GOT3 (cell line): ENCODE measurements around the gene NBAS.
"Not testable (repeated sequence)": the region's sequence is repeated elsewhere in the genome, so short reads cannot be mapped to it uniquely, and the experiment has no call there.

ENCODE experiments used
- DNase-seq: peaks from one replicate; lab custom pipeline; 2025; ENCODE audit warnings: mixed read lengths; lab: John Stamatoyannopoulos, UW

Gene NBAS

DNA sequence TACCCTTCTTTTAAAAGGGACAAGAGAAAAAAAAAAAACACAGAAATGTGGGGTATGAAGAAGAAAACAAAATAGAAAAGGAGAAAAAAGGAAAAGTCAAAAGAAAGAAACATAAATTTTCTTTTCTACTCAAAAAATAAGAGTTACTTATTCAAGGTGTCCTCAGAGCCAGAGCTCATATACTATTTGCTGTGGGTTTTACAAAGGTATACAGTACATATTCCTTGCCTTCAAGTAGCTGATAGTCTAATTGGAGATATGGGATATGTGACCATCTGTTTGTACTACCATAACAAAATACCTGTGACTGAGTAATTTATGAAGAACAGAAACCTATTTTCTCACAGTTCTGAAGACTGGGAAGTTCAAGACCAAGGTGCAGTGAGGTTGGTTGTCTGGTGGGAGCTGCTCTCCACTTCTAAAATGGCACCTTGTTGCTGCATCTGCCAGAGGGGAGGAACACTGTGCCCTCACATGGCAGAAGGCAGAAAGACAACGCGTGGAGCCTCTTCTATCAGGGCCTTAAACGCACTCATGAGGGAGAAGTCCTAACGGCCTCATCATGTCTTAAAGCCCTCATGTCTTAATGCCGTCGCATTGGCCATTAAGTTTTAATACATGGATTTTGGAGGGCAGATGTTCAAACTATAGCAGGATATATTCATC lies 33.9 kb downstream of the NBAS start:
- no peak for DNase-seq

DNA sequence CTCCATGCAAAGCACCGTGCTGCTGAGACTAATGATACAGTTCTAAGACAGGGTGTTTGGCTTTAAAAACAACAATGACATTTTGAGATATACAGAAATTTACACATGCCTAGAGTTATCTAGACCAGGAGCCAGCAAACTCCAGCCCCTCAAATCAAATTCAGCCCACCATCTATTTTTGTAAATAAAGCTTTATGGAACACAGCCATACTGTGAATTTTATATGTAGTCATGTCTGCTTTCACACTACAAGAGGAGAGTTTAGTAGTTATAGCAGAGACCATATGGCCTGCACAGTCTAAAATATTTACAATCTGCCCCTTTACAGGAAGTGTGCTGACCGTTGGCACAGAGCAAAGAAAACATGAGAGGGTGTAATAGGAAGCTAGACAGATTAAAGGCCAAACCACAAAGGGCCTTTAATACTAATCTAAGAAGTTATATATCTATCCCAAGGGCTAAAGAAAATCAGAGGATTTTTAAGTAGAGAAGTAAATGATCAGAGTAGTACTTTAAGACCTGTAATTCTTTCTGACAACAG lies 39.4 kb downstream of the NBAS start:
- no peak for DNase-seq

DNA sequence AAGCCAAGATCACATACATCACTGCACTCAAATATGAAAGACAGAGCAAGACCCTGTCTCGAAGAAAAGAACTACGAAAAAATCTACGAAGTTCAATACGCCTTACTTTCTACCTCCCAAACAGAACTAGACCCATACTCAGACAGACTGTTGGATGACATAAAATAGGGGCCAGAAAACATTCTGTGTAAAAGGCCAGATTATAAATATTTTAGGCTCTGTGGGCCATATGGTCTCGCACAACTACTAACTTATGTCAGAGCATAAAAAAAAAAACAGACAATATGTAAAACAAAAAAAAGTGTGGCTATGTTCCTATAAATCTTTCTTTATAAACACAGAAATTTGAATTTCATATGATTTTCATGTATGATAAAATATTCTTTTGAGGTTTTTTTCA lies 40.8 kb downstream of the NBAS start:
- DNase-seq, result no peak

DNA sequence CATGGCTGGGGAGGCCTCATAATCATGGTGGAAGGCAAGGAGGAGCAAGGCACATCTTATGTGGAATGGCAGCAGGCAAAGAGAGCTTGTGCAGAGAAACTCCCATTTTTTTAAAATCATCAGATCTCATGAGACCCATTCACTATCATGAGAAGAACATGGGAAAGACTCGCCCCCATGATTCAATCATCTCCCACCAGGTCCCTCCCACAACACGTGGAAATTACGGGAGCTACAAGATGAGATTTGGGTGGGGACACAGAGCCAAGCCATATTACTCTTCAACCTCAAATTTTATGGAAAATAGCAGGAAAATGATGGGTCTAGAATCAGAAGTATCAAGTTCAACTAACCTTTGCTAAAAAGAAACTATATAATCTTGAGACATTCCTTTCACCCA lies 42.4 kb downstream of the NBAS start:
- not testable (repeated sequence) for DNase-seq

DNA sequence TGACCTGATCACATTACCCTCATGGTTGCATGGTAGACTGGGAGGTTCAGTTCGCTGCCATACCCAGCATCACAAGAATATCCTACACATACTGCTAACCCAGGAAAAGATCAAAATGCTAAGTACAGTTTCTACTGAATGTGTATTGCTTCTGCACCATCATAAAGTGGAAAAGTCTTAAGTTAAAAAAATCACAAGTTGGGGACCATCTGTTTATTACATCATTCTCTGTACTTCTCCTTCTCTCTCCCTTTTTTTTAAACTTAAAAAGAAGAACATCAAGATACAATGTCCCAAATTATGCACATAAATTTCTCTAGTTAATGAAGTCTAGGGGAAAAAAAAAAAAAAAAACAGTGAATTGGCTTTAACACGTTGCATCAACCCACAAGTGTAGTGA lies 43.3 kb downstream of the NBAS start:
- no peak for DNase-seq

DNA sequence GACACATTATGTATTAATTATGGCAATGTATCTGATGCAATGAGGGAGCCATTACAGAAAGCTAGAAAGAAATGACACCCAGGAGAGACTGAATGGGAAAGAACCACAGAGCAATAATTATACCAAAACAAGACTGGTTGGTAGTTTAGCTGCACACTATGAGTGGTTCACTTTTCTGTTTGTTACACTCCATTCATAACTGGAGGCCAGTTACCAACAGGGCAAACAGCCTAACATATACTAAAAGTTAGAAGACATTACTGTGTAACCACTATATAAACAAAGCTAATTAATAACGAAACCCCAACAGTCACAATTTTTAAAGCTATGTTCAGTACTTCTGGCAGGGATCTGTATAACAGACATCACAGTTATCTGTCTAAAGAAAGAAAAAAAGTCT lies 49.4 kb downstream of the NBAS start:
- DNase-seq, result no peak

DNA sequence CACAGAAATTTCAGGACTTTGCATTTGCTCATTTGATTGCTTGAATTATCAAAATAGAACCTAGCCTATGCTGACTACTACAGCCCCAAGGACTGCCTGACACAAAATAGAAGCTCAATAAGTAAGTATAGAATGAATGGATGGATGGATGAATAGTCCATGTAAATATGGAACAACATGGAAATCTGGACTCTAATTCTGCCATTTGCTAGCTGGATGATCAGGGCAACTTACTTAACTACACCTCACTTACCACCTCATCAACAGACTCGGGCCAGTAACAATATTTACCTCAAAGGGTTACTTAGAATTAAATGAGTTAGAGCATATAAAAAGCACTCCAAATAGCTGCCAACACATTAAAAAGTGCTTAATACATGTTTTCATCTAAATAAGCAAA lies 50.6 kb downstream of the NBAS start:
- DNase-seq, result no peak

DNA sequence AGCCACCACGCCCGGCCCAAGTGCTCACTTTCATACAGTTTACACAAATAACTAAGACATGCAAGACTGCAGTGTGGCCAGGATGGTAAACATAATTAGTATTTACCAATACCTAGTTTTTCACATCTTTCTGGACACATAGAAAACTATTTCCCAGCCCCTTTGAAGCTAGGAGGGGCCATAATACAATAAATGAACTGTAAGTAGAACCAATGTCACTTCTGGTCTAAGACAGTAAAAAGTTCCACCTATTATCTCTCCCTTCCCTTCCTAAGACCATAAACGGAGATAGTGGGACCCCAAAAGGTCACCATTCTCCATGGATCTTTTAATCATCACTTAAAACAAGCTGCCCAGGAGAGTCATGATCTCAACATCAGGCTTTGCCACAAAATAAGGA lies 51.0 kb downstream of the NBAS start:
- DNase-seq, result no peak

DNA sequence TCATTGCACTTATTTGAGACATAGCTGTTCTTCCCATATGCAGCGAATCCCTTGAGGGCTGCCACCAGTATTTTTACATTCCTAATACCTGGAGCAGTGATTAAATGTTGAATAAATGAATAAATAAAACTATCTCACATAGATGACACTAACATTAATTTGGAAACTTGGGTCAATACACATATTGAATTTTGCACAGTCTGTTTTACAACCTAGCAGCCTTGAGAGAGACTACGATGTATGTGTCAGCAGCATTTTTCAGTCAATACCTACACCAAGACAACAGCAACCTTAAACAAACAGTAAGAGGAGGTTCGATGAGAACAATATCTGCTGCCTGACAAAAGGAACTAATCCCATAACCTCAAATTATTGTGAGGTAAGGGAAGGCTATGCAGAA lies 53.4 kb downstream of the NBAS start:
- no peak for DNase-seq

DNA sequence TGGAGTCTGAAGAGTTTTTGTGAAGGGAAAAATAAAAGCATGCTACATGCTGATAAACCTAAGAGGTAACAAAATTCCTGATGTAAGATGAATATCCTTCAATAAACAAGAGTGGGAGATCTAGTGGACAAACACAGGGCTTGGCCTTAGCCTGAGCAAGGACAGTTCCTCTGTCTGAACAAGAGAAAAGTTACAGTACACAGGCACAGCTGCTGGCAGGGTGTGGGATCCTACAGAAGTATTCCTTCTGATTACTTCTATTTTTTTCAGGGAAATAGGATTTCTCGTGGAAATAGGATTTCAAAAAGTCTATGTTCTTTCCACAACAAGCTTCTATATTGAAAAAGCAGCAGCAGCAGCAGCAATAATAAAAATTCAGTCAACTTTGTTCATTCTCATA lies 54.1 kb downstream of the NBAS start:
- DNase-seq, result no peak

DNA sequence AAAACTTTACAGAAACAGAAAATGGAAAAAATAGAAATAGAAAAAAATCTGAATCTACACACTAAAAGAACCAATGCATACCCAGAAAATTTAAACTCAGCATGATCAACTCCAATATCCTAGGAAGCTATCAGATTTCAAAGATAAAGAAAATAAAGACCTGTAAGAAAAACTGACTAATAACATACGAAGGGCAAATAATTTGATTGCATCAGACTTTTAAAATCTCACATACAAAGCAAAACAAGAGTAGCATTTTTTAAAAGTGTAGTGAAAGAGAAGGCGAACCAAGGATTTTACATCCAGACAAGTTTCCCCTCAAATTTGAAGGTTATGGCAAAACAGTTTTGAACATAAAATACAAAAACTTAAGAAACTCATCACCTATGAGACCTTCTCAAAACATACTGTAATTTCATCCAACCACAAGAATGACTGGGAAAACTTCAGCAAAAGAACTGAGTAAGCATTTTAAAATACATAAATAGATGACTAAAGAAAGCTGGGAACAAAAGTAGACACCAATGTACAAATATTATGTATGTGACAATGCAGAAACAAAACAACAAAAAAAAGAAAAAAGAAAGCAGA lies 54.8 kb downstream of the NBAS start:
- no peak for DNase-seq

DNA sequence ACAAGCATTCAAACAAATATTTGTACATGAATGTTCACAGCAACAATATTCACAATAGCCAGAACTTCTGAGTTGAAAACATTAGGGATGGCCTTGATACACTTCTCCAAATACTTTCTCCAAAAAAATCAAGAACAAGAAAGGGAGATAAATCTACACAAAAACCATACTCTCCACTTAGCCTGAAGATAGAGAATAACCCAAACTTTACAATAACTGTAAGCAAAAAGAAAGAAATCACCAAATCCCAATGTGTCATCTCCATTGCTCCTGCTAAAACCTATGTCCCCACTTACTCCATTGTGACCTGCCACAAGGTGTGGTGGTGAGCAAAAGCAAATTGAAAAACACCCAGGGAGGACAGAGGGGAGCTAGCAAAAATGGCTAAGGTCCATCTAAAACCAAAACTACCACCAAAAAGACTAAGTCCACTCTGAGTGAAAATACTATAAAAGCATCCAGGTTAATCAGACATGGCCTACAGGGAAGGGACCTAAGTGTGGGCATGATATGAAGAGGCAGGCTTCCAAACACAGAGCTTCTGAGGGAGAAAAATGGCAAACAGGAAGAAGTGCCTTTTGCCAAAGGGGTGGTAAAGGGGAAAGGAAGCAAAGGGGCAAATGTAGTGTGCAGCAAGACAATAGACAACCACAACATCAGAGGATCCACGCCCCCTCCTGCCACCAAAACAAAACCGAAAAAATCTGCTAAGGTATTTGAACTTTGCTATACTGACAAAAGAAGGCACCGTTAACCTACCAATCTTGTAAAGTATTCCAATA lies 56.1 kb downstream of the NBAS start:
- no peak for DNase-seq

DNA sequence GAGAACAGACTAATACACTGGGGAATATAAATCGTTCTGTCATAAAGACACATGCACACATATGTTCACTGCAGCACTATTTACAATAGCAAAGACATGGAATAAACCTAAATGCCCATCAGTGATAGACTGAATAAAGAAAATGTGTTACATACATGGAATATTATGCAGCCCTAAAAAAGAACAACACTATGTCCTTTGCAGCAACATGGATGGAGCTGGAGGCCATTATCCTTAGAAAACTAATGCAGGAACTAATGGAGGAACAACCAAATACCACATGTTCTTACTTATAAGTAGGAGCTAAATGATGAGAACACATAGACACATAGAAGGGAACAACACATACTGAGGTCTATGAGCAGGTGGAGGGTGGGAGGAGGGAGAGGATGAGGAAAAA lies 61.9 kb downstream of the NBAS start:
- not testable (repeated sequence) for DNase-seq

DNA sequence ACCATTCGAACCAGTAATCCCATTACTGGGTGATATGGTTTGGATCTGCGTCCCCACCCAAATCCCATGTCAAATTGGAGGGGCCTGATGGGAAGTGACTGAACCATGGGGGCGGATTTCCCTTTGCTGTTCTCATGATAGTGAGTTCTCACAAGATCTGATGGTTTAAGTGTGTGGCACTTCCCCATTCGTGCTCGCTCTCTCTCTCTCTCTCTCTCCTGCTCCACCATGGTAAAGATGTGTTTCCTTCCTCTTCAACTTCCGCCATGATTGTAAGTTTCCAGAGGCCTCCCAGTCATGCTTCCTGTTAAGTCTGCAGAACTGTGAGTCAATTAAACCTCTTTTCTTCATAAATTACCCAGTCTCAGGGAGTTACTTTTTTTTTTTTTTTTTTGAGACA lies 62.6 kb downstream of the NBAS start:
- no peak for DNase-seq

DNA sequence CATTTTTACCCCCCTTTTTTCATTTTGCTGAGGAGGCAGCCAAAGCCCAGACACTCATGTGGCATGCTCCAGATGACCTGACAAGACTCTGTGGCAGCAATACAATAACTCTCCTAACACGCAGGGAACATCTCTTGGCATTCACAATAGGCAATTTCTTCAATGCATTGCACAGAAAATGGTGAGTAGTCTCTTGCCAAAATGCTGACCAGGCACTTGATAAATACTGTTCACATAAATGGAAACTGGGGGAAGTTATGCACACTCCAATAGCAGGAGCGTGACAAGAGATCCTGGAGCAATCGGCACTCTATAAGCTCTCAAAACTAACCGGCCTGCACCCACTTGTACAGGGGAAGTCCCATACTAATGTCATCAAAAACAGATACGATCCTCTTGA lies 66.3 kb downstream of the NBAS start:
- DNase-seq, result no peak

DNA sequence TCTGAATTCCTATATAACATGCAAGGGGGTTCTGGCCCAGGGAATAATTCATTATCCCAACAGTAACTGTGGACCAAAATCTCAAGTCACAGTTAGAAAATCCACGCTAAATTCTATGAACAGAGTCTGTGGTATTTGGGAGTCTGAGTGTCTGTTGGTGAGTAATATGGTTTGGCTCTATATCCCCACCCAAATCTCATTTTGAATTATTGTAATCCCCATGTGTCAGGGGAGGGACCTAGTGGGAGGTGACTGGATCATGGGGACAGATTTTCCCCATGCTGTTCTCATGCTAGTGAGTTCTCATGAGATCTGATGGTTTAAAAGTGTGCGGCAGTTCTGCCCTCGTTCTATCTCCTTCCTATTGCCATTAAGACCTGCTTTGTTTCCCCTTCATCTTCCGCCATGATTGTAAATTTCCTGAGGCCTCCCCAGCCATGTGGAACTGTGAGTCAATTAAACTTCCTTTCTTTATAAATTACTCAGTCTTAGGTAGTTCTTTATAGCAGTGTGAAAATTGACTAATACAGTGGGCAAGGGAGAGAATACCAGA lies 68.3 kb downstream of the NBAS start:
- no peak for DNase-seq

DNA sequence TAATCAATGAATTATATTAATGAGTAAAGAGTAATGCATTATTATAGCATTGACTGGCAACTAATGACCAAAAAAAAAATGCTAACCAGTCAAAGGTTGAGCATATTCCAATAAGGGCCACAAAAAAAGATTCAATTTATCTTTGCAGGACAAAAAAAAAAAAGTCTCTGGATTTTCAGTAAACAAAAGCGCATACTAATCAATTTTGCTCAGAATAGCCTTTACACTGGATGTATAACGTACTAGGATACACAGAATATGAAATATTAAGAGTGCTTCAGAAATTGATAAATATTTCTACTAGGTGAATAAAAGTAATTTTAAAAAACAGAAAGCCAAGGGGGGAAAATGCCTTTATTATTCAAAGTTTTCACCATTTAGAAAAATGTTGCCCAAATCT lies 74.4 kb downstream of the NBAS start:
- no peak for DNase-seq

DNA sequence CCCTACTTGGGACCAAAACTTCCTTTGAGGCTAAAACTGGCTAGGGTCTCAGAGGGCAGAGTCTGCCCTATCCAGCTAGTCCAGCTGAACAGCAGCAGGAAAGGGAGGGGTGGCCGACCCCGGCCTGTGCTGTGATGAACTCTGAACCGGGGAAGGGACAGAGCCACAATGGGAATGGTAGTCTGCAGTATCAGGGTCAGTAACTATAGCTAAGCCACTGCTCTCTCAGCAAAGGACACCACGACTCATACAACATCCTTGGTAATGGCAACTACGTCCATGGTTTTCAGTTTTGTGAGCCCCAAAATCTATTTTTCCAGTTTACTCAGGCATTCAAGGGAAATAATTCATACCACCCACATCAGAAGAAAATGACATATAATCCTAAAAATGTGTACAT lies 75.2 kb downstream of the NBAS start:
- no peak for DNase-seq

DNA sequence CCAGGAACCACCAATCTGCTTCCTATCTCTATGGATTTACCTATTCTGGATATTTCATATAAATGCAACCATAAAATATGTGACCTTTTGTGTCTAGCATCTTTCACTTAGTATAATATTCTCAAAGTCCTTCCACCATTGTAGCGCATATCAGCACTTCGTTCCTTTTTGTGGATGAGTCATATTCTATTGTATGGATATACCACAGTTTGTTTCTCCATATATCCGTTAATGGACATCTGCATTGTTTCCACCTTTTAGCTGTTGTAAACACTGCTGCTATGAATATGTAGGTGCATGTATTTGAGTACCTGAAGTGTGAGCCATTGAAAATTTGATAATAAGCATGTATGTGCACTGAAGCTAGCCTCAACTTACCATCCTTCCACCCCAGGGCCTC lies 80.1 kb downstream of the NBAS start:
- no peak for DNase-seq

DNA sequence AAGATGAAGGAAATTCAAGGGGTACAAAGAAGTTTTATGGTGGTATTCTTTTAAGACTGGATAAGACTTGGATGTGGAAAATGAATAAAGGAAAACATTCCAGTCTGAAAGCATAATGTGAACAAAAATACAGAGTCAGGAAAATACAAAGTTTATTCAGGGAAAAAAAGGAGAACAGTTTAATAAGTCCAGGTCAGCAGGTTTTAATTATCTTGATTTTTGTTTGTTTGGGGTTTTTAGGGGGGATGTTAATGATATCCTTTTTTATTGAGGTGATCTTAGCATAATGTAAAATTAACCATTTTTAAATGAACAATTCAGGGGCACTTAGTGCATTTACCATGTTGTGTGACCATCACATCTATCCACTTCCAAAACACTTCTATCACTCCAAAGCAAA lies 80.6 kb downstream of the NBAS start:
- no peak for DNase-seq

DNA sequence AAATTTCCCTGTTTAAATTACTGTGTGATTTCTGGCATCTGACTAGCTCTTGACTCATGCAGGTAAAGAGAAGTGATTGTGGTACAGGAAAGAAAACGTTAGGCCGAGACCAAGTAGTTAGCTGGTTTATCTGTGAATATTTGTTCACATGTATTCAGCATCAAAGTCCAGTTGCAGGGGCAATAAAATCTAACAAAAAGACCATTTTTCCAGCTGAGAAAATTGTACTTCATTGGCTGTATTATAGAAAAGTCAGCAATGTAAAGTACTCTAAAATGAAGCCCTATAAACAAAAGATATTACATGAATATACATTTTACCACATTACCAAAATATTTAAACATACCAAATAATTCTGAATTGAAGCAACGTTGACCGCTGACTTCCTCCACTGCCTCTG lies 88.3 kb downstream of the NBAS start:
- no peak for DNase-seq

DNA sequence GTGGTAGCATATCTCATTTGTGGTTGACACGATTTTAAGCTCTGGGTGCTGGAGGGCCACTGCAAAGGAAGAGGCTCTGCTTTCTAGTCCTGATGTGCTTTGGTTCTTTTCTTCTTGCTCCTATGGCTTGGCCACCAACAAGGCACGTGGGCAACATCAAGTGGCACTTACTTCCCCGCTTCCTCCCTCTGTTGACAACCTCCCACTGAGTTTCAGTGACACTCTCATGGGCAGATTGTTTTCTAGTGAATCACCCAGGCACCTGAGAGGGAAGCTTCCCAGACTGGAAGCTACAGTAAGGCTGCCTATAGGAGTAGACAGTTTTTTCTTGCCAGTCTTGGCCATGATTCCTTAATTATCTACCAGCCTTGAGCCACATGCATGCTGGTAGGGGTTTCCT lies 89.0 kb downstream of the NBAS start:
- DNase-seq, result no peak

DNA sequence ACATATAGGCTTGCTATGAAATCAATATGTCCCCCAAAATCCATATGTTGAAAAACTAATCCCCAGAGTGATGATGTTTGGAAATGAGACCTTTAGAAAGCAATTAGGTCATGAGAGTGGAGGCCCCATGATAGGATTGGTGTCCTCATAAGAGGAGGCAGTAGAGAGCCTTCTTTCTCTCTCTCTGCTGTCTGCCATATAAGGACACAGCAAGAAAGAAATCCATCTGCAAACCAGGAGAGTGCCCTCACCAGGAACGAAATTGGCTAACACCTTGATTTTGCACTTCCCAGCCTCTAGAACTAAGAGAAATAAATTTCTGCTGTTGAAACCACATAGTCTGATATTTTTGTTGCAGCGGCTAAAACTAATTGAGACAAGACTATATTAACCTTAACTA lies 89.5 kb downstream of the NBAS start:
- no peak for DNase-seq
